GM18867 (cell line): ENCODE data around the gene ZNF195.
"Not testable (repeated sequence)": the region's sequence is repeated elsewhere in the genome, so short reads cannot be mapped to it uniquely, and the experiment has no call there.

ENCODE experiments used
- ATAC-seq: cut with Tn5 transposase; IDR thresholded peaks from one replicate; pipeline ENCODE4 v1.9.1; 2021; ENCODE audit warnings: mild to moderate bottlenecking, moderate library complexity; ENCODE audit not compliant: unreplicated experiment

Gene ZNF195

GRCh38 chr11:3356858-3357257 lies 22.1 kb downstream of the ZNF195 start:
- ATAC-seq, result no peak

GRCh38 chr11:3353066-3353465 lies 25.9 kb downstream of the ZNF195 start:
- ATAC-seq, result no peak

DNA sequence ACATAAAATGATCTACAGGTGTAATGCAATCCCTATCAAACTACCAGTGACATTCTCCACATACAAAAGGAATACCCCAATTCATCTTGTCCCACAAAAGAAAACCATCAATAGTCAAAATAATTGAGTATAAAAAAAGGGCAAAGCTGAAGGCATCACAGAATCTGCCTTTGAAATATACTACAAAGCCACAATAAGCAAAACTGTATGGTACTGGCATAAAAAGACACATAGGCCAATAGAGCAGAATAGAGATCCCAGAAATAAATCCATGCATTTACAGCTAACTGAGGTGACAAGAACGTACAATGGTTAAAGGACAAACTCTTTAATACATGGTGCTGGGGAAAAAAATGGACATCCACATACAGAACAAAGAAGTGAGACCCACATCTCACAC lies 31.8 kb downstream of the ZNF195 start:
- no peak for ATAC-seq

GRCh38 chr11:3346587-3346986 lies 32.4 kb downstream of the ZNF195 start:
- no peak for ATAC-seq

- no peak for ATAC-seq
Measured at GRCh38 chr11:3345736-3346135, 33.2 kb downstream of the ZNF195 start.

- ATAC-seq, result no peak
Measured at GRCh38 chr11:3344327-3345174, 34.4 kb downstream of the ZNF195 start.

DNA sequence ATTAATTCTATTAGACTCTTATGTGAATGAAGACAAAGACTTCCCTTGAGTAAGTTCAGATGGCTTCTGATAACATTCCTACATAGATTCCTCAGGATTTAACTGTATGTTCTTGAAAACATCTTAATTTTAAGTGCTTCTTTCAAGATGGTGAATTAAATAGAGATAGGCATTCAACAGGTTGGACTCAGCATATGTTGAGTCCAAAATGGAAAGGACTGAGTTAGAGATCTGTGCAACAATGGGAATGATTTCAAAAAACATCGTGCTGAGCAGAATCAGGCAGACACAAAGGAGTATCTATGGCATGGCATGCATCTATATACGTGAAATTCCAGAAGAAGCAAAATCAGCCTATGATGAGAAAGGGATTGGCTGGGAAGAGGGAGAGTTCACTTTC lies 36.2 kb downstream of the ZNF195 start:
- no peak for ATAC-seq

DNA sequence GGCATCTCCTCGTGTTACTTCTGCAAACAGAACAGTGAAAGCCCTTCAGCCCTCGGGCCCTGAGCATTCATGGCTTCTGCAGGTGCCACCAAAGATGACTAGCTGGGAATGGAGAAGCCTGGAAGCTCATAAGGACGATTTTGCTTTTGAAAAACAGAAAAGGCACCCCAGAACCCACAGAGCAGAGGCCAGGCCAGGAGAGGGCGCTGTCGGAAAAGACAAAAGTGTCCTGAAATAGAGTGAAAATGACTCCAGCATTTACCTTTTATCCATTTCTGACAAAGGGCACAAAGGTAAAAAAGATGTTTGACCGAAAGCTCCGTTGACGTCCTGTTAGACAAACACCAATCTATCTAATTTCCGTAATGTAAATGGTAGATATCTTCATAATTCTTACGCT lies 37.6 kb downstream of the ZNF195 start:
- no peak for ATAC-seq

DNA sequence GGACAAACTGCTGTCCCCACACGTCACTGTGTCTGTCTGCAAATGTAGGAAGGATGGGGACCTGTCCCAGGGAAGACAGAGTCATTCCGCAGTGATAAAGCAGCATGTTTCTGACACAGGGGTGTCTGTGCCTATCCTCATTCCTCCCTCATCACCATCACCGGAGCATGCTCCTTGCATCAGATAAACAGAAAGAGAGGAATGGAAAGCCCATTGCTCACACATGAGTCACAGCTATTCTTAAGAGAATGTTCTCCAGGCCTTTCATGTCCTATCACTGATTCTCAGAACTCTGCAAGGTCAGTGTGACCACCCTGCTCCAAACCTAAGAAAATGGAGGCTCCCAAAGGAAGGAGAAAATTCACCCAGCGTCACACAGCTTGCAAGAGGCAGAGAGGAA lies 38.9 kb downstream of the ZNF195 start:
- no peak for ATAC-seq

- no peak for ATAC-seq
Measured at GRCh38 chr11:3339340-3339624, 39.7 kb downstream of the ZNF195 start.

DNA sequence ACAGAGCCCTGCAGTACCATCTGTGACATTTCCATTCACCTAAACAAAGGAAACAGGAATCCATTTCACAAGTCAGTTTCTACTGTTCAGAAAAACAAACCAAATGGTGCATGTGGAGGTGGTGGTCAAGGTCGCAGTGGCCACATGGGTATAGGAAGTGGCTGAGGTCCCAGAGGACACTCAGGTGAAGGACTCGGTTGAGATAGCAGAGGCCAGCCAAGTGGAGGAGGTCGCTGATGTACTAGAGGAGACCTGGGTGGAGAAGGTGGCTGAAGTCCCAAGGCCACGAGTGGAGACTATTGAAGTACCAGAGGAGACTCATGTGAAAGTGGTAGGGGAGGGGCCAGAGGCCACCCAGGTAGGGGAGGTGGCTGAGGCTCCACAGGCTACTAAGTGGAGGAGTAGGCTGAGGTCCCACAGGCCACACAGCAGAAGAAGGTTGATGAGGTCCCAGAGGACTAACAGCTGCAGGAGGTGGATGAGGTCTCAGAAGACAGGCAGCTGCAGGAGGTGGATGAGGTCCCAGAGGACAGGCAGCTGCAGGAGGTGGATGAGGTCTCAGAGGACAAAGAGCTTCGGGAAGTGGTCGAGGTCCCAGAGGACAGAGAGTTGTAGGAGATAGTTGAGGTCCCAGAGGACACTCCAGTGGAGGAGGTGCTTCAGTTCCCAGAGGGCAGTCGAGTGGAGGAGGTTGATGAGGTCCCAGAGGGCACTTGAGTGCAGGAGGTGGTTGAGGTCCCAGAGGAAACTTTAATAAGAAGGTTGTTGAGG lies 40.2 kb downstream of the ZNF195 start:
- ATAC-seq, result no peak

DNA sequence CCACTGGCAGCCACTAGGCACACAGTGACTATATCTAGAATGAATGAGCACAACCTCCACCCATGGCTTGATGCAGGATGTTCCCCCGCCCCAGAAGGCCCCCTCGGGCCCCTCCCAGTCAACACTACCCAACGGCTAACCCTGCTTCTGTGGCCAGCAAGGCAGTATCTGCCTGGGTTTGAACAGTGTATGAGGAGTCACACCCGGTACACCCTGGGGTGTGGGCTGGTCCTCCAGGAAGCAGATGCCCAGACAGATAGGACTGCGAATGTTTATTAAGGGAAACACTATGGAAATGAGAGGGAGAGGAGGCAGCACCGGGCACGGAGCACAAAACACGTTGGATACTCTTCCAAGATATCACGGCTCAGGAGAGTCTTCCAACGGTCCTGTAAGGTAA lies 42.5 kb downstream of the ZNF195 start:
- ATAC-seq, result not testable (repeated sequence)

DNA sequence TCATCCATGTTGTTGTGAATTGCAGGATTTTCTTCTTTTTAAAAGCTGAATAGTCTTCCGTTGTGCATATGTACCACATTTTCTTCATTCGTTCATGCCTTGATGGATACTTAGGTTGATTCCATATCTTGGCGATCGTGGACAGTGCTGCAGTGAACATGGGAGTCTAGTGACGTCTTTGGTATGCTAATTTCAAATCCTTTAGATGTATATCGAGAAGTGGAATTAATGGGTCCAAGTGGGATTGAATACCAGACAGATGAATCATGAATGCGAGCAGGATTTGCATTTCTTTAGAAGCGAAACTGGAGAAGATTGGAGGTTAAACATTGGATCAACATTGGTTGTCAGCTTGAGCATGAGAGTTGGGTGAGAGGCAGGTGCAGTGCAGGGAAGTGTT lies 45.8 kb downstream of the ZNF195 start:
- not testable (repeated sequence) for ATAC-seq

- ATAC-seq, result not testable (repeated sequence)
Measured at GRCh38 chr11:3331078-3331477, 47.9 kb downstream of the ZNF195 start.

DNA sequence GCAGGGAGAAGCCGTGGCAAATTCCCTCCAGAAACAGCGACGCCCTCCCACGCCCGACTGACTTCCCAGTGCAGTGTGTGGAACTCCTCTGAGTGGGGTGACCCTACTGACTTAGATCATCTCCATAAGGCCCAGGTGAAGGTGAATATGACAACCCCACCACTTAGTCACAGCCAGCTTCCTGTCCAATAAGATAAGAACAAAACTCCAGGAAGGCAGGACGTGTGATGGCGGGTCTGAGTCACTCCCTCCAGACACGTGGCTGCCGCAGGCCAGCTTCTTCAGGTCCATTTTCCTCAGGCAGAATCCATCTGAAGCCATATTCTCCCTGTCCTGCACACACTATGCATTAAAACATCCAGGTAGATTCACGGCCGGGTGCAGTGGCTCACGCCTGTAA lies 48.9 kb downstream of the ZNF195 start:
- not testable (repeated sequence) for ATAC-seq

GRCh38 chr11:3328503-3328902 lies 50.4 kb downstream of the ZNF195 start:
- ATAC-seq, result not testable (repeated sequence)

GRCh38 chr11:3326450-3326849 lies 52.5 kb downstream of the ZNF195 start:
- not testable (repeated sequence) for ATAC-seq

GRCh38 chr11:3324724-3325123 lies 54.2 kb downstream of the ZNF195 start:
- not testable (repeated sequence) for ATAC-seq
